HG03095 (cell line): ENCODE data around the gene PSPH.

Source experiments
- ATAC-seq: cut with Tn5 transposase; IDR thresholded peaks from one replicate; pipeline ENCODE4 v1.9.1; 2021; ENCODE audit warnings: moderate library complexity; ENCODE audit not compliant: unreplicated experiment

Gene PSPH

DNA sequence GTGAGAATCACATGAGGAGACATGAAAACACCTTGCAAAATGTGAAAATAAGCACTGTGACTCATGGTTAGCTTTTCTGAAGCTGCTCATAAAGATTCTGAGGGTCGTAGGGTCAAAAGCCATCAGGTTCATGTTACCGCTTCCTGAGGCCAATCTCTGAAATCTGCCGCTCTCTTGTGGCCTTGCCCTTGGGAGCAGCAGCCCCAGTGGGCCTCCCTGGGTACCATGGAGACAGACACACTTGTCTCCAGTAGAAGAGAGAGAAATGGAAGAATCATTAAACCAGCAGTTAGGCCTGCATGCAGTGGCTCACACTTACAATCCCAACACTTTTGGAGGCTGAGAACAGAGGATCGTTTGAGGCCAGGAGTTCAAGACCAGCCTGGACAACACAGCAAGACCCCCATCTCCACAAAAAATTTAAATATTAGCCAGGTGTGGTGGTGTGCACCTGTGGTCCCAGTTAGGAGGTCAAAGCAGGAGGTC, 44.0 kb downstream of the PSPH start:
- no peak for ATAC-seq

DNA sequence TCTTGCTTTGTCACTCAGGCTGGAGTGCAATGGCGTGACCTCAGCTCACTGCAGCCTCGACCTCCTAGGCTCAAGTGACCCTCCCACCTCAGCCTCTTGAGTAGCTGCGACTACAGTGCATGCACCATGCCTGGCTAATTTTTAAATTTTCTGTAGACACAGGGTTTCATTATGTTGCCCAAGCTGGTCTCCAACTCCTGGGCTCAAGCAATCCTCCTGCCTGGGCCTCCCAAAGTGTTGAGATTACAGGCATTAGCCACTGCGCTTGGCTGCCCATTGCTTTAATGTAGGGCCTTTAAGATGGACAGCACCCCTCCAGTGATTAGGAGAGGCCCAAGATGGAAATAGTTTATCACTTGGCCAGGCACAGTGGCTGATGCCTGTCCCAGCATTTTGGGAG, 47.5 kb downstream of the PSPH start:
- ATAC-seq: no peak

DNA sequence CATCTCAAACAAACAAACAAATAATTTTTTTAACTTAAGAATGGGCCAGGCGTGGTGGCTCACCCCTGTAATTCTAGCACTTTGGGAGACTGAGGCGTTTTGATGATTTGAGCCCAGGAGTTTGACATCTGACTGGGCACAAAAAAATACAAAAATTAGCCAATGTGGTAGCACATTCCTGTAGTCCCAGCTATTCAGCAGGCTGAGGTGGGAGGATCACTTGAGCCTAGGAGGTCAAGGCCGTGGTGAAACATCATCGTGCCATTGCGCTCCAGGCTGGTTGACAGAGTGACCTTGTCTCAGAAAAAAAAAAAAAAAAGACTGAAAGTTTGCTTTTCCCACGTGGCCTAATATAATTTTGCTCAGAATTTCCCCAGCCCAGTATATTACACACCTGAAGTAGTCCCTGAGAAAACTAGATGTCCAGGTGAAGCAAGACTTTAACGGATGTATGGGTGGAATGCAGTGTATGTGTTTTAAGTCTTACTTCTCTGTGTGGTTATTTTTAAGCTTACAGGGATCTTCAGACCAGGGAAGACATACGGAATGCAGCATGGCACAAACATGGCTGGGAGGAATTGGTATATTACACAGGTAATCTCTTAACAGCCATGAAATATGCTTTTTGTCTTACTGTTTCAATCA, 54.3 kb downstream of the PSPH start:
- ATAC-seq: no peak

DNA sequence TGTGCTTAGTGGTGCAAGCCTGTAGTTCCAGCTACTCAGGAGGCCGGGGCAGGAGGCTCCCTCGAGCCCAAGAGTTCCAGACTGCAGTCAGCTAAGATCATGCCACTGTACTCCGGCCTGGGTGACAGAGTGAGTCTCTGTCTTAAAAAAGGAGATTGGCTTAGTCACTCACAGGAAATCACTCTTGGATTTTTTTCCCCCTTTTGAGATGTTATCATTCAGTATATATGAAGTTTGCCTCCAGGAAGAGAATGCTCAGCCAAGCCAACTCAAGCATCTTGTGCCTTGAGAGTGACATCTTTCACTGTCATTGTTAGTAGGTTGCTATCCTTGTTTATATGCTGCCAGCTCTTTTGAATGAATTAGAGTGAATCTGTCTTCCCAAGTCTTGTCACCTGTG, 58.9 kb downstream of the PSPH start:
- no peak for ATAC-seq

DNA sequence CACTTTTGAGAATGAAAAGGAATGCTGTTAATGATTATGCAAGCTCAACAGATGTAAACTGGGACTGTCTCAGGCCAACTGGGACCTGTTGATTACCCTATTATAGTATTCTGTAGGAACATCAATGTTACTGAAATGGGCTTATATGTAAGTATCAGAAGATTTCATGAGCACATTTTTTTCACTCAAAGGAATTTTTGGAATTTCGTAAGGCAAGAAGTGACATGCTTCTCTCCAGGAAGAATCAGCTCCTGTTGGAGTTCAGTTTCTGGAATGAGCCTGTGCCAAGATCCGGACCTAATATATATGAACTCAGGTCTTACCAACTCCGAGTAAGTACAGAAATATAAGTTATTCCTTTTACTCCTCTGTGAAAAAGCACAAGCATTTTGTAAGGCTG, 67.7 kb downstream of the PSPH start:
- no peak for ATAC-seq

DNA sequence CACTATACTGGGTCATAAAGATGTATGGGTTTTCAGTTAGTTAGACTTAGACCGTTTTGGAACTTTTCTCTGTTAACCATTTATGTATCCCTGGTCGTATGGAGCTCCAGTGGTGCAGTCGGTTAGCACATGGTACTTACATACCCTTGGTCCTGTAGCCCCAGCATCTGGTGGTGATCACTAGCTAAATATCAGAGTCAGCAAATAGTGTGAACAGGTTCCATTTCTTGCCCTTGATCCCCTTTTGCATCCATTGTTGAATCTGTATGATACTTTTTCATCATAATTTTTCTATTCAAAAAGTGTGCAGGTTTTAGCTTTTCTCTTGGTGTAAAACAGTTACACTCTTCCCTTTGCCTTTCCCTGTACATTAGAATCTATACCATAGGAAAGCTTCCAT, 71.0 kb downstream of the PSPH start:
- no peak for ATAC-seq

DNA sequence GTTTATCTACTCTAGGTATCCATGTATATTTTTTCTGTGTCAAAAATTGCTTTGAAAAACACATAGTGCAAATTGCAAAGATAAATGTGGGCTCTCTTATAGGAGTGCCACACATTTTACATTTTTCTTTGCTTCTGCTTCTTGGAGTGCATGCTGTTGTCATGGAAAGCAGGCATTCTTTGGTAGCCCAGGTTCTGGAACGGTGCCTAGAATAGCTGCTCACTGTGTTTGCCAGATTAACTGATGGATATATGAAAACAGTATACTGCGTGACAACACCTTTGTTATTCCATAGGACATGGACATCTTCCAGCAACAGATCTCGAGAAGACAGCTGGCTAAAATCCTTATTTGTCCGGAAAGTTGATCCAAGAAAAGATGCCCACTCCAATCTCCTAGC, 73.4 kb downstream of the PSPH start:
- no peak for ATAC-seq

DNA sequence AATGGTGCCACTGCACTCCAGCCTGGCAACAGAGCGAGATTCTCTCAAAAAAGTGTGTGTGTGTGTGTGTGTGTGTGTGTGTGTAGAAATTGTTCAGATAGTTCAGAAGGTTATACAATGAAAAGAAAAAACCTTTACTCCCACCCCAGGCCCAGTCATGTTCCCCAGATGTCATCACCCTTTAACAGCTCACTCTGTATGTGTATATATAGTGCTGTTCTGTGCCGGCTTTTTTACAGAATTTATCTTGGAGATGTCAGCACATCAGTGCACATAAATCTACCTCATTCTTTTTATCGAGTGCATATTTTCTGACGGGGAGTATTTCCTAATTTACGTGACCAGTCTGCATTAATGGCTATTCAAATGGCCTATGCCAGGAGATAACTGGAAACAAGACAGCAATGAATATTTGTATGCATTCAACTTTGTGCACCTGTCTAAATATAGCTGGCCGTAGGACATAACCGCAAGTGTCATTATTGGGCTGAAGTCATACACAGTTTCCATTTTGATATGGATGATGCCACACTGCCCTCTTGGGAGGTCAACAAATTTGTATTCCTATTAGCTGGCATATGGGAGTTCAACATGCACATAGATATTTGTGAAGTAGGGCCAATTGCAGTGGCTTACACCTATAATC, 75.1 kb downstream of the PSPH start:
- no peak for ATAC-seq

DNA sequence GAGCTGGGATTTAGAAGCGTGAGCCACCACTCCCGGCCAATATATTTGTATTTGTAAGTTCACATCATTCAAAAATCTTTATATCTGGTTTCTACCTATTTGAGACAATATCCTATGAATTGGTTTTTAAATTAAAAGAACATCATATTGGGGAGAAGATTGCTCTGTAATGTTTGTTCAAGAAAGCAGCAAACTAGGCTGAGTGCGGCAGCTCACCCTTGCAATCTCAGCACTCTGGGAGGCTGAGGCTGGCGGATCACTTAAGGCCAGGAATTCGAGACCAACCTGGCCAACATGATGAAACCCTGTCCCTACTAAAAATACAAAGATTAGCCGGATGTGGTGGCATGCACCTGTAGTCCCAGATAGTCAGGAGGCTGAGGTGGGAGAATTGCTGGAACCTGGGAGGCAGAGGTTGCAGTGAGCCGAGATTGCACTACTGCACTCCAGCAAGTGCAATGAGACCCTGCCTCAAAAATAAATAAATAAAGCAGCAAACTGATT, 77.4 kb downstream of the PSPH start:
- ATAC-seq: no peak

DNA sequence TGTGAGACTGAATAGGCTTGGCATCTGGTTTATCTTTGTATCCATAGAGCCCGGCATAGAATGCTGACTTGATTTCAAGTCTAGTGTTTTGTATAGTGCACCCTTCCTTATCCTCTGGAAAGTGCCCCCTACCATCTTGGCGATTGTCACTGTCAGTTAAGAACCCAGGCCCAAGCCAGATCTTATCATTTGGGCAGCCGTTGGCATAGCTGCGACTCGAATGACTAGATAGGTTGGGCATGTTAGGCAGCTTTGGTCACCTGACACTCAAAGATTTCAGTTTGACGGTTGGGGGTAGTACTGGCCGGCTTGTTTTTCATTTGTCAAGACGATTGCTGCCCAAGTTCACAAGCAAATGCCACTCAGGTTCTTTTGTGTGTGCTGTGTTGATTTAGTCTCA, 80.3 kb downstream of the PSPH start:
- no peak for ATAC-seq

DNA sequence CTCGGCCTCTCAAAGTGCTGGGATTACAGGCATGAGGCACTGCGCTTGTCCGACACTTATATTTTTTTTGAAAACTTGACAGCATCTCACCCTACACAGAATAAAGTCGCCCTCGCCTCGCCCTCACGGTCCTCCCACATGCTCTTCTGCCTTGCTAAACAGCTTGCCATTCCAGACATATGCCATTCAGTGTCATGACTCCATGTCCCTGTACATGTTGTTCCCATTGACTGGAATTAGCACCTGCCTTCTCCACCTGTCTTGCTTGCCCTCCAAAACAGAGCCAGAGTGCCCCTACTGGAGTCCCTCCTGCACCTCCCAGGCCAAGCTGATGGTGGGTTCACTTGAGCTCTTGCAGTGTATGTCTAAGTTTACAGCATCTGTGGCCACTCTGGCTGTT, 80.7 kb downstream of the PSPH start:
- ATAC-seq: no peak

DNA sequence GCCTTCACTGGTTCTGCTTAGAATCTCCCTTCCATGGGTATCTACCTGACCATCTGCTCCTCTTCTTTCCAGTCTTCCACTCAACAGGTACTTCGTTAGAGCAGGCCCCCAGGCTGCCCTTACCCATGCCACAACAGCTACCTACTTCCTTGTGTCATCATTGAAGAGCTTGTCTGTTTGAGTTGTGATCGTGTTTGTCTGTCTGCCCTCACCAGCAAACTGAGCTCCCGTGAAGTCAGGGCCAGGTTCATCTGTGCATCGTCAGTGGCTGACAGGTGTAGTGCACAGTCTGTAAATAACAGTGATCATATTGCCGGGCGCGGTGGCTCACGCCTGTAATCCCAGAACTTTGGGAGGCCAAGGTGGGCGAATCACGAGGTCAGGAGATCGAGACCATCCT, 81.9 kb downstream of the PSPH start:
- ATAC-seq: no peak

DNA sequence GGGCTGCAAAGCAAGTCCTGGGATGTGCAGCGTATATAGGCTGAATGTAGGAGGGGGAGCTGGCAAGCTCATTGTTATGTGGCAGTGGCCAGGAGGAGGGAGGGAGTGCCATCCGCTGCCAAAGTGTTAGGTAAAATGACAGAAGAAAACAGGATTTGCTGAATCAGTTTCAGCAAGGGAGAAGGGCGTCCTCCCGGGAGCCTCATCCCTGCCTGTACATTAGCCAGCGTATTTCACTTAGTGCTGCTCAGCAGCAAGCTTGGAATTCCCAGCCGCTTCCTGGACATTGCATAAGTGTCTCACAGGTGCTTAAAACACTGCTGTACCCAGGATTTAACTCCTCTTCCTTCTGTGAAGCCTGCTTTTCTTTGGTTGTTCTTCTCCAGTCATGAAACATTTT, 84.4 kb downstream of the PSPH start:
- no peak for ATAC-seq

DNA sequence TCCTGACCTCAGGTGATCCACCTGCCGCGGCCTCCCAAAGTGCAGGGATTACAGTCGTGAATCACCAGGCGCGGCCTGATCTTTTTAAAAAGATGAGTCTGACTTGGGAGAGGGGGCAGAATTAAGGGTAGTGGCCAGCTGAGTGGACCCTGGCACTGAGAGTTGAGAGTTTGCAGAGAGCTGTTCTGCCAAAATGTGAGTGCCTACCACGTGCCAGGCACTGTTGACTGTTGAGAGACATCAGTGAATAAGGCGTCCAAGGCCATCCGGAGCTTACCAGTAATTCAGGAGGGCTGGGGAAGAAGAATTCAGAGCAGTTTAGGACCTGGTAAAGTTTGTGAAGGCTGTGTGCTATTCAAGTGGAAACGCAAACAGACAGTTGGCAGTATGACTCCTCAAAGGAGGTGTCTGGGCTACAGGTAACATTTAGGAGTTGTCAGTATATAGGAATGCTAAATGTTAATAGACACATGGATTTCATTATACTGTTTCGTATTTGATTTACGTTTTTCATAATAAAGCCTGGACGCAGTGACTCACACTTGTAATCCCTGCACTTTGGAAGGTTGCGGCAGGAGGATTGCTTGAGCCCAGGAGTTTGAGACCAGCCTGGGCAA, 85.3 kb downstream of the PSPH start:
- ATAC-seq: no peak

DNA sequence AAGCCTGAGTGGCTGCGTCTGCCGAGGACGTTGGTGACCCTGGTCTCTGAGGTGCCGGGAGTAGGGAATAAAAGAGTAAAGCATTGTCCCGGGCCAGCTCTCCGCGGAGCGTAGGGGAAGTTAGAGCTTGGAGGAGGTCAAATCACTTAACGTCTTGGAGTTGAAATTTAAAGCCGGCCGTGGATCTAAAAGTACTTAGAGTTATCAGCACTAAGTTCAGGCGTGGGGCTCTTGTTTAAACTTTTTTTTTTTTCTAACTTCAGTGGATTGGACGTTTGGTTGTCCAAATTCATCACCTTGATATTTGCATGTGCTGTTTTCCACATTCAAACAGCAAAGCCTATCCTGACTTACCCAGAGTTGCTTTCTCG, 86.2 kb downstream of the PSPH start:
- no peak for ATAC-seq

DNA sequence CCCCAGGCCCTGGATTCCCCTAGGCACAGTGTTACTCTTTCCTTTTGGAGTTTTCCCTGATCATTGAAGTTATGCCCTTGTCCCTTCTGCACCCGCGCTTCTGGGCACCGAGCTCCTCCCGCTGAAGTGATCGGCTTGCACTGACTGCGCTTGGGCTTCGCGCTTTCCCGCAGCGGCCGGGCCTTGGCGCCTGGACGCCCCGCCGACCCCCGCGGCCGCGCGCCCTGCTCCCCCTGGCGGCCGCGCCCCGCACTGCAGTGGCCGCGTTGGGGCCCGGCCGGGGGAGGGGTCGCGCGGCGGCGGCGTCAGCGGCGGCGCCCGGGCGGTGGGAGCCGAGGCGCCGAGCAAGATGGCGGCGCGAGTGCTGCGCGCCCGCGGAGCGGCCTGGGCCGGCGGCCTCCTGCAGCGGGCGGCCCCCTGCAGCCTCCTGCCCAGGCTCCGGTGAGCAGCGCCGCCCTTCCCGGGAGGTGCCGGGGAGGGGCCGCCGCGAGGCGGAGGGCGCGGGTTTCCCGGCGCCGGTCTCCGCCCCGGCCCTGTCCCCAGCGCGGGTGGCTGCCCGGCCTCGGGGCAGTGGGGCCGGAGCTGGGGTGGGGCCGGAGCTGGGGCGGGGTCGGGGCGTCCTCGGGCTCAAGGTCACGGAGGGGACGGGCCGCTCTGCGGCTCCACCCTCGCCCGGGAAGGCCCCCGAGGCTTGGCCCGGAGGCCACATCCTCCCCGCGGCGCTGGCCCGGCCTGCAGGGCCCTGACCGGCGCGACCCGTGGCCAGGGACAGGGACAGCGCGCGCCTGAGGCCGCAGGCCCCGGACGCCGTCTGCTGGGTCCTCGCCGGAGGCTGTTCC, 86.8 kb downstream of the PSPH start, which contains the start of gene NIPSNAP2:
NIPSNAP2 (plus strand) TSS at position 325 of the 839 bp plus-strand sequence; CDS start at position 350, 25 bp downstream.
- peak; percentile 73 for ATAC-seq

DNA sequence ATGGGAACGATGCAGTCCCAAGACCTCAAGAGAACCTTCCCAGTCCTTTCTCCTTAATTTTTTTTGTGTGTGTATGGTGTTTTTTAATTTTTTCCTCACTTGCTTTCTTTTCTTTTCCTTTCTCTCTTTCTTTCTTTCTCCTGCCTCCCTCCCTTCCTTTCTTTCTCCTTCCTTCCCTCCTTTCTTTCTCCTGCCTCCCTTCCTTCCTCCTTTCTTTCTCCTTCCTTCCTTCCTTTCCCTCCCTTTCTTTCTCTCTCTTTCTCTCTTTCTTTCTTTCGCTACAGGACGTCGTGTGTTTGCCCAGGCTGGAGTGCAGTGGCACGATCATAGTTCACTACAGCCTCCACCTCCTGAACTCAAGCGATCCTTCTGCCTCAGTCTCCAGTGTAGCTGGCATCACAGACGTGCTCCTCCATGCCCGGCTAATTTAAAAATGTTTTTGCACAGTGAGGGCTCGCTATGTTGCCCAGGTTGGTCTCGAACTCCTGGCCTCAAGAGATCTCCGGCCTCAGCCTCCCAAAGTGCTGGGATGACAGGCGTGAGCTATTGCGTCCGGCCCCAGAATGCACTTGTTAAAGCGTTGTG, 87.6 kb downstream of the PSPH start:
- no peak for ATAC-seq

DNA sequence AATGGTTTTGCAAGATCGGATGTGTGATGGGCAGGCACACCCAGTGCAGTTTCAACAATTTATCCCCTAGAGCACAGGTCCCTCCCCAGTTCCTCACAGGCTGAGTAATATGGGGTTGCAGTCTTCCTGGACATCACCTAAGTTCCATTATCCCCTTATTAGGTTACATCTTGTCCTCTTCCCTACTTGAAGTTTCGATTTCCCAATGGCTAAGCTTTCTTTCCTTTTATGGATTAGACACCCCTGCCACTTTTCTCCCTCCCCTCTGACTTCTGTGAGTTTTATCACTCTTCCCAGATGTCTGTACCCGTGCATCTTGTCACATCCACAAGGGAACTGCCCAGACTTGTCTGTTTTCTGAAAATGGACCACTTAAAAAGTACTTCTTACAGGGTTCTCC, 89.2 kb downstream of the PSPH start:
- ATAC-seq: no peak
